HL-60/S4 treated with phorbol 12-myristate 13-acetate at 8.2 ng/mL for 4 days and 3 days (cell line): Measurements from ENCODE around the gene CDK10.
"Not testable (repeated sequence)": the region's sequence is repeated elsewhere in the genome, so short reads cannot be mapped to it uniquely, and the experiment has no call there.

Experiments used
- in situ Hi-C: fragments of 300-500 bp; cut with MboI; formaldehyde crosslinking; loops from 2 replicates; pipeline ENCODE4 v1.15.0; 2022; ENCODE audit warnings: low sequenced_read_pairs

Gene CDK10, protein sequence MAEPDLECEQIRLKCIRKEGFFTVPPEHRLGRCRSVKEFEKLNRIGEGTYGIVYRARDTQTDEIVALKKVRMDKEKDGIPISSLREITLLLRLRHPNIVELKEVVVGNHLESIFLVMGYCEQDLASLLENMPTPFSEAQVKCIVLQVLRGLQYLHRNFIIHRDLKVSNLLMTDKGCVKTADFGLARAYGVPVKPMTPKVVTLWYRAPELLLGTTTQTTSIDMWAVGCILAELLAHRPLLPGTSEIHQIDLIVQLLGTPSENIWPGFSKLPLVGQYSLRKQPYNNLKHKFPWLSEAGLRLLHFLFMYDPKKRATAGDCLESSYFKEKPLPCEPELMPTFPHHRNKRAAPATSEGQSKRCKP

DNA sequence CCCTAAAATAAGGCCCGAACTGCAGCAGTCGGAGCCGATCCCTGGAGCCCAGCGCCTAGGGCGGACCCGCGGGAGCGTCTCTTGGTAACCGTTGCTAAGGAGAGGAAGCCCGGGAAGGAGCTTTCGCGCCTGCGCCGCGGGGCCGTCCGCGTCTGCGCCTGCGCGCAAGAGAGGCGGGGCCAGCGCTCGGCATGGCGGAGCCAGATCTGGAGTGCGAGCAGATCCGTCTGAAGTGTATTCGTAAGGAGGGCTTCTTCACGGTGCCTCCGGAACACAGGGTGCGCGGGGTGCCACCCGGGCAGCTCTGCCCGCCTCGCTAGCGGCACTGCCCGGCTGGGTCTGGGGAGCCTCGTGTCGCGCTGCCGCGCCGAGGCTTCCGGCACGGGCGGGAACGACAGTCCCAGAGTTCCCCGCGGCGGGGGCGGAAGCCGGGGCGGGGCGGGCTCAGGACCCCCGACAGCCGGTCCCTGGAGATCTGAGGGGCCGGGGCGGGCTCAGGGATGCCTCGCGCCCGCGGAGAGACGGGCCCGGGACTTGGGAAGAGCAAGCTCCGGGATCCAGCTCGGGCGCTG lies at the start of gene CDK10:
Gene CDK10 (plus strand): TSS at position 170 of the 572 bp plus-strand sequence. CDS start 22 bp downstream, at position 192.
- in situ Hi-C loops, result no loop called here

- in situ Hi-C loops, result no loop called here
Measured at GRCh38 chr16:89637379-89637778, 49.1 kb upstream of the CDK10 start.

GRCh38 chr16:89638455-89638854 lies 48.0 kb upstream of the CDK10 start:
- in situ Hi-C loops, result no loop called here

DNA sequence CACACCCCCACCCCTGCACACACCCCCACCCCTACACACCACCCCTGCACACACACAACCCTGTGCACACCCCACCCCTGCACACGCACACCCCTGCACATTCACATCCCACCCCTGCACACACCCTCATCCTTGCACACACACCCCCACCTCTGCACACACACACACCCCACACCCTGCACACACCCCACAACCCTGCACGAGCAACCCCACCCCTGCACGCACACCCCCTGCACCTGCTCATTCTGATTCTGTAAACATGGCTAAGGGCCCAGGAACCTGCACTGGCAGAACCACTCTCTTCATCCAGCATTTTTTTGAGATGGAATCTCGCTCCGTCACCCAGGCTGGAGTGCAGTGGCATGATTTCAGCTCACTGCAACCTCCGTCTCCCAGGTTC lies 47.1 kb upstream of the CDK10 start:
- in situ Hi-C loops, result no loop called here

DNA sequence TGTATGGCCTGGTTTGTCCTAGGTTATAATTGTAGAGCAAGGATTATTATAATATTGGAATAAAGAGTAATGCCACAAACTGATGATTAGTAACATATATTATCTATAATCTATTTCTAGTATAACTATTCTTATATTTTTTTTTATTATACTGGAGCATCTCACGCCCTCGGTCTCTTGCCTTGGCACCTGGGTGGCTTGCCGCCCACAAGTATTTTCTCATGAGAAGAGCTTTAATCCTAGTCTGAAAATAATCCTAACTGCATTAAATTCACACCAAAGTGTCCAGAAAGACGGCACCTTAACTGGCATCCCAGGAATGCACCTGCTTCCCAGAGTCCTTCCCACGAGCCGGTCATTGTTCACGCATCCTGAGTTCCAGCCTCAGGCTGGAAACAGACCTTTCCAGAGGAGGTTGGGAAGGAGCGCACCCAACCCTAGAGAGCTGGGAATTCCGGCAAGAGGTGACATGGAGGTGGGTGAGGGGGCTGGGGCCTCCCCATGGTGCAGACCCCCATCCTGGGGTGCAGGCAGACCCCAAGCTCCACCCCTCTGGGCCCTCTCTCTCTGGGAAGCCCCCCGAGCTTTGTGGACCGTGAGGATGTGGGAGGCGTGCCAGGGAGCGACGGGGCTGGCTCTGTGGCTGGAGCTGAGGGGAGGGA lies 44.9 kb upstream of the CDK10 start:
- in situ Hi-C loops, result no loop called here

- in situ Hi-C loops, result no loop called here
Measured at GRCh38 chr16:89642574-89642973, 43.9 kb upstream of the CDK10 start.

GRCh38 chr16:89643769-89644300 lies 42.7 kb upstream of the CDK10 start:
- in situ Hi-C loops, result no loop called here

- in situ Hi-C loops, result no loop called here
Measured at GRCh38 chr16:89645122-89645521, 41.4 kb upstream of the CDK10 start.

GRCh38 chr16:89646270-89646669 lies 40.2 kb upstream of the CDK10 start:
- in situ Hi-C loops, result no loop called here

DNA sequence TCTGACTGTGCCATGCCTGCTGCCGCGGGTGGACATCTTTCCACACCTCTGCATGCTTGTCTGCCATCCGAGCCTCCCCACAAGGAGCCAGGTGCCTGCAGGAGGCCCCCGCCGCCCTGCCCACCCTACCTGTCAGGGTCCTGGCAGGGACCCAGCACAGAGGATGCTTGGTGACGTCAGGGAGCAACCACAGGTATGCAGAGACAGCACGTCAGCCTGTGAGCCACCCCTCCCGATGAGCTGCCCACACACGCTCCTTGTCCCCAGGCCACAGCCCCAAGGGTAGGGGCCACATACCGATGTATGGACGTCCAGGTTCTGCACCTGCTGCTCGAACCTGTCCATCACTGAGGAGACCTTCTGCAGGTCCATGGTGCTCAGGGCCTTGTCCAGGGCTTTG lies 39.6 kb upstream of the CDK10 start:
- in situ Hi-C loops, result no loop called here

- in situ Hi-C loops, result no loop called here
Measured at GRCh38 chr16:89651584-89651983, 34.9 kb upstream of the CDK10 start.

DNA sequence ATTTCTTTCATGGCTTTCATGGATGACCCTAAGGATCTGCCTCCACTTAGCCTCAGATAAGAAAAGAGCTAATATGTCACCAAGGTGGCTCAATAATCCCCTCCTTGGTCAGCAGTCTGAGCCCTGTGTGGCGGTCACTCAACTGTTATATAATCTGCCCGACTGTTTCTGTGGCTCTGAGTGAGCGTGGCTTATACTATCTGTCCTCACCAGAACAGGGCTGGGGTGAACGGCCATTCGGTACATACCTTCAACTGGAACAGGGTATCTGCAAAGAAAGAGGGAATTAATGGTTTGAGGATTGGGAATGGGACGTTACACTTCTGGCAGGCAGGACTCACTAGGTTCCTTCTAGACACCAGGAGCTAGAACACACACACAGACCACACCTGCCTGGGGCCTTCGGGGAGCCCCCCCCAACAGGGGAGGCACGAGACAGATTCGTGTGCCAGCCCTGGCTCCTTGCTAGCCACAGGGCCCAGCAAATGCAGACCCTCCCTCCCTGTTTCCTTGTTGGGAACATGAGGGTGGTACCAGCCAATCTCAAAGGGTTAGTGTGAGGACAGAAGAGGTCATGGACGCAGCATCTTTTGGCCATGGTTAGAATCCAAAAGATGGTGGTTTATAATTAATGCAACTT lies 32.7 kb upstream of the CDK10 start:
- in situ Hi-C loops, result no loop called here

DNA sequence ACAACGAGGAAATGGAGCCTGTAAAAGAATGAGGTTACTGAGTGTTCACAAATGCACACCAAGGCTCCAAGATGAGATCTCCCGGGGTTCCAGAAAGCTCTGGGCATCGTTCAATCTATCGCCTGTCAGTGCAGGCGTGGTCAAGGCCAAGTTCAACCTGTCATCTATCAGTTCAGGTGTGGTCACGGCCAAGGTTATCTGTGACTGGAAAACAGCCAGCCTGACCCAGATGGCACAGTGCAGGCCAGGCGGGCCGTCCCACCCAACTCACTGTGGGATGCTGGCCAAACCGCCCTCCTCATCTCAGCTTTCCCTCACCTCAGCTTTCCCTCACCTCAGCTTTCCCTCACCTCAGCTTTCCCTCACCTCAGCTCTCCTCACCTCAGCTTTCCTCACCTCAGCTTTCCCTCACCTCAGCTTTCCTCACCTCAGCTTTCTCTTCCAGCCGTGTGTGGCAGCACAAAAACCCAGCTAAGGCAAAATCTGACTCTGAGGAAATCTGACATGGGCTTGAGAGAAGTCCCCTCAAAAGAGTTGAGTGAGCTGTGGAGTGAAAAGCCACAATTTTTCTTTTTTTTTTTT lies 31.3 kb upstream of the CDK10 start:
- in situ Hi-C loops, result no loop called here

GRCh38 chr16:89656435-89657121 lies 29.9 kb upstream of the CDK10 start:
- in situ Hi-C loops, result no loop called here

DNA sequence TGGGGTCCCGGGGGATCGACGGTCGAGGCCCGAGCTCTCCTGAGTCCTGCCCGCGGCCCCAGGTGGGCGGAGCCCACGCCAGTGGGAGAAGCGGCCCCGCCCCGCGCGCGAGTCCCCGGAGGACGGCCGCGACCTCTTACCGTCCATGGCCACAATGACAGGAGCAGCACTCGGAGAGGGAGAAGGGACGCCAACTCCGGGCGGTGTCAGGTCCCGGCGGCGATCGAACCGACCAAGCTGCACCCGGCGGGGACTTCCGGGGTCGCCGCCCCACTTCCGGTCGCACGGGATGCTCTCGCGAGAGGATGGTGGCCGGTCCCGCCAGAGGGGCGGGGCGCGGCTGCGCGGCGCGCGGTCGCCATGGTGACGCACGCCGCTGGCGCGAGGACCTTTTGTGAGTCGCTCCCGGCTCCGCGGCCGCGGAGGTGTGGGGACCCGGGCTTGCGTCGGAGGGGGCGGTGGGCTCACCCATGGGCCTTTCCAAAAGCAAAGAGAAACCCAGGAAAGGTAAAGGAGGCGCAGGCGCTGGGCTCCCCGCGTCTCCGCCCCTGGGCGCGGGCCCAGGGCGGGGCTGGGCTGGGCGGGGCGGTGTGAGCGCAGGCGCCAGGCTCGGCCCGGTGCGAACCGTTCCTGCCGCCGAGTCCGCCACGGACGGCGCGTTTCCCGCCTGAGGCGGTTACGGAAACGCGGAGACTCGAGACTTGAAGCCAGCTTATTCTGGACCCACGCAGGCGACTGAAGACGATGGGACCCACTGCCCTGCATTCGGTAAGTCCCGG lies 28.9 kb upstream of the CDK10 start, which contains the start of the genes CHMP1A and SPATA33:
Gene CHMP1A (minus strand): TSS at position 267 of the 779 bp plus-strand sequence. CDS start 120 bp downstream, at position 147.
Gene SPATA33 (plus strand): TSS at position 395 of the 779 bp plus-strand sequence. CDS start 76 bp downstream, at position 471.
- in situ Hi-C loops, result no loop called here

DNA sequence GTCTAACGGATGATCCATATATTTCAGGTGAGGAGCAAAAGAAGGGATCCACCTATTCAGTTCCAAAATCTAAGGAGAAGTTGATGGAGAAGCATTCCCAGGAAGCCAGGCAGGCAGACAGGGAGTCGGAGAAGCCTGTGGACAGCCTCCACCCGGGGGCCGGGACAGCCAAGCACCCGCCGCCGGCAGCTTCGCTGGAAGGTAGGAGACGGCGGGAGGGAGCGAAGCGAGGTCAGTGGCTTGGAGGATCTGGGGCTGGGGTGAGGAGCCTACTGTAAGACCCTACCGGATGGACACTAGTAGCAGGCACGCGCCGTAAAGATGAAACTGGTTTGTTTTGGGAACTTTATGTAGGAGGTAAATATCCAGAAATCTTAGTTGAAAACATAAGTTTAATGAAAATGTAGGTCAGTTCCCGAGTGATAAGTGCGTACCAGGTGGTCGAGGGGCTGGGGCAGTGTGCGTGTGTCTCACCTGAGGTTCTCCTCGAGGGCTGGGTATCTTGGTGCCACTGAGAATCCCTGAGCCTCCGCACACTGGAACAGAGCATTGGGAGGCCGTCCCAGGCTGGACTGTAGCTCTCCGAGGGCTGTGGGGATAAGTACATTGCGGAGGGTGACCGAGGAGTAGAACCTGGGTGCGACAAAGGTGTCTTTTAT lies 28.1 kb upstream of the CDK10 start:
- in situ Hi-C loops, result no loop called here

GRCh38 chr16:89660146-89660545 lies 26.3 kb upstream of the CDK10 start:
- in situ Hi-C loops, result no loop called here

DNA sequence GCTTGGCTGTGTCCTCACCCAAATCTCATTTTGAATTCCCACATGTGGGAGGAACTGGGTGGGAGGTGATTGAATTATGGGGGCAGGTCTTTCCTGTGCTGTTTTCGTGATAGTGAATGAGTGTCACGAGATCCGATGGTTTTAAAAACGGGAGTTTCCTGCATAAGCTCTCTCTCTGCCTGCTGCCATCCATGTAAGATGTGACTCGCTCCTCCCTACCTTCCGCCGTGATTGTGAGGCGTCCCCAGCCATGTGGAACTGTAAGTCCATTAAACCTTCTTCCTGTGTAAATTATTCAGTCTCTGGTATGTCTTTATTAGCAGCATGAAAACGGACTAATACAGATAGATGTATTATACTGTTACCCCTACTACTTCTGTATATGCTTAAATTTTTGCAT lies 25.3 kb upstream of the CDK10 start:
- in situ Hi-C loops, result no loop called here

- in situ Hi-C loops, result not testable (repeated sequence)
Measured at GRCh38 chr16:89664238-89664637, 22.3 kb upstream of the CDK10 start.
